Body of pancreas (tissue), 4 donors: ENCODE results near the gene PREP.

Experiments used
- POLR2A ChIP-seq, 3 donors: fragments of 450-650 bp; IDR thresholded peaks; one replicate each; pipeline ENCODE4 v1.6.1; 2016; ENCODE audit warnings: antibody characterized with exemption in 3 of 3, mild to moderate bottlenecking in 2 of 3
- TF ChIP-seq, protein P1 (sequence below), 7 experiments: fragments of 450-650 bp in 4 of 7; fragments of 200-600 bp in 3 of 7; sonication (generic) in 3 of 7; IDR thresholded peaks; one replicate each; pipeline ENCODE4 v1.5.1; 2016 to 2019; ENCODE audit warnings: antibody characterized with exemption in 7 of 7

- TF ChIP-seq, protein P1, sequence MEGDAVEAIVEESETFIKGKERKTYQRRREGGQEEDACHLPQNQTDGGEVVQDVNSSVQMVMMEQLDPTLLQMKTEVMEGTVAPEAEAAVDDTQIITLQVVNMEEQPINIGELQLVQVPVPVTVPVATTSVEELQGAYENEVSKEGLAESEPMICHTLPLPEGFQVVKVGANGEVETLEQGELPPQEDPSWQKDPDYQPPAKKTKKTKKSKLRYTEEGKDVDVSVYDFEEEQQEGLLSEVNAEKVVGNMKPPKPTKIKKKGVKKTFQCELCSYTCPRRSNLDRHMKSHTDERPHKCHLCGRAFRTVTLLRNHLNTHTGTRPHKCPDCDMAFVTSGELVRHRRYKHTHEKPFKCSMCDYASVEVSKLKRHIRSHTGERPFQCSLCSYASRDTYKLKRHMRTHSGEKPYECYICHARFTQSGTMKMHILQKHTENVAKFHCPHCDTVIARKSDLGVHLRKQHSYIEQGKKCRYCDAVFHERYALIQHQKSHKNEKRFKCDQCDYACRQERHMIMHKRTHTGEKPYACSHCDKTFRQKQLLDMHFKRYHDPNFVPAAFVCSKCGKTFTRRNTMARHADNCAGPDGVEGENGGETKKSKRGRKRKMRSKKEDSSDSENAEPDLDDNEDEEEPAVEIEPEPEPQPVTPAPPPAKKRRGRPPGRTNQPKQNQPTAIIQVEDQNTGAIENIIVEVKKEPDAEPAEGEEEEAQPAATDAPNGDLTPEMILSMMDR (IDR thresholded peaks at IDR 0.05) = no peak
- no peak for TF ChIP-seq POLR2A (IDR thresholded peaks at IDR 0.05)
These were observed 80.2 kb downstream of the PREP start for GRCh38 chr6:105322499-105323225.
